GM12878 (cell line): ENCODE results near the gene BPTF. TPM values are rescaled to one million over a fixed set of nuclear protein-coding genes. Genes with fewer than 3 reads are reported as not detected.

Source experiments
- ATAC-seq: fragments of 200-7000 bp; cut with Tn5 transposase; 3 replicates; pipeline ENCODE4 v1.9.1; 2020; ENCODE audit warnings: mild to moderate bottlenecking, moderate library complexity
- BruUV-seq: library from RNA; stranded (reverse); fragments of 400-500 nt; replicated peaks from 2 replicates; lab custom pipeline; 2021; lab: Mats Ljungman, UMichigan
- CTCF ChIA-PET: fragments of 300-600 bp; sonication (Branson Sonifier 250); formaldehyde crosslinking; extraction: SDS; loops from one replicate; lab custom pipeline; 2021; ENCODE audit warnings: inconsistent platforms; lab: Yijun Ruan, JAX
- POLR2A ChIA-PET: fragments of 350-600 bp; formaldehyde crosslinking; extraction: SDS; loops from one replicate; lab custom pipeline; 2021; ENCODE audit warnings: inconsistent platforms; lab: Charles Lee
- RAD21 ChIA-PET: fragments of 300-600 bp; sonication (Branson Sonifier 250); formaldehyde crosslinking; loops from one replicate; lab custom pipeline; 2023; ENCODE audit warnings: antibody characterized with exemption; ENCODE audit not compliant: unreplicated experiment; lab: Charles Lee
- SMC1A ChIA-PET: fragments of 300-600 bp; sonication (Branson Sonifier 250); formaldehyde crosslinking; loops from one replicate; lab custom pipeline; 2023; ENCODE audit not compliant: unreplicated experiment, uncharacterized antibody; lab: Charles Lee
- DNase-seq: peaks from one replicate; pipeline ENCODE4 v3.0.0-alpha.2; 2011; ENCODE audit warnings: low read depth, low spot score
- FAIRE-seq: peaks from 3 replicates; lab custom pipeline; 2011; peaks lifted over from hg19 to GRCh38; lab: Jason Lieb, UNC
- H2AFZ ChIP-seq: 2 replicates; pipeline ENCODE4 v1.6.0; 2011; ENCODE audit warnings: low read depth, low read length, control low read depth; ENCODE audit not compliant: control insufficient read depth
- H3K27ac ChIP-seq: 2 replicates; pipeline ENCODE4 v1.5.1; 2011; ENCODE audit warnings: control low read depth; ENCODE audit not compliant: control insufficient read depth, insufficient read depth
- H3K27me3 ChIP-seq, 2 experiments: replicated peaks in 1 of 2; 2 replicates each; pipeline versions ENCODE4 v1.6.0 to v1.6.1; 2011; ENCODE audit warnings: low read length in 1 of 2; ENCODE audit not compliant: control insufficient read depth in 2 of 2, insufficient read depth in 2 of 2
- H3K36me3 ChIP-seq, 2 experiments: 2 replicates each; pipeline ENCODE4 v1.5.1; 2011; ENCODE audit warnings: low read length in 1 of 2; ENCODE audit not compliant: control insufficient read depth in 2 of 2, insufficient read depth in 2 of 2
- H3K4me1 ChIP-seq: 2 replicates; pipeline ENCODE4 v1.6.1; 2011; ENCODE audit warnings: mild to moderate bottlenecking, low read length, moderate library complexity, mixed read lengths; ENCODE audit not compliant: control insufficient read depth, insufficient read depth
- H3K4me2 ChIP-seq: 2 replicates; pipeline ENCODE4 v1.6.0; 2011; ENCODE audit warnings: control low read depth; ENCODE audit not compliant: control insufficient read depth, insufficient read depth
- H3K4me3 ChIP-seq: fragments of 200-600 bp; sonication (generic); 2 replicates; pipeline ENCODE4 v1.5.1; 2016
- H3K79me2 ChIP-seq: 2 replicates; pipeline ENCODE4 v1.6.0; 2011; ENCODE audit warnings: low read length; ENCODE audit not compliant: control insufficient read depth, insufficient read depth
- H3K9ac ChIP-seq: 2 replicates; pipeline ENCODE4 v1.8.0; 2011; ENCODE audit warnings: low read length, control low read depth, mixed read lengths; ENCODE audit not compliant: control insufficient read depth, insufficient read depth
- H3K9me3 ChIP-seq: replicated peaks from 3 replicates; pipeline ENCODE4 v1.5.1; 2011; ENCODE audit warnings: mild to moderate bottlenecking, low read length; ENCODE audit not compliant: control insufficient read depth, insufficient read depth
- H4K20me1 ChIP-seq: 2 replicates; pipeline ENCODE4 v1.6.0; 2011; ENCODE audit not compliant: control insufficient read depth, insufficient read depth
- BACH1 ChIP-seq: fragments of 450-650 bp; IDR thresholded peaks from 2 replicates; pipeline ENCODE4 v1.6.1; 2017; ENCODE audit warnings: mild to moderate bottlenecking, borderline replicate concordance
- BHLHE40 ChIP-seq, 2 experiments: fragments of 450-650 bp in 1 of 2; IDR thresholded peaks; 2 replicates each; pipeline ENCODE4 v1.6.1; 2011 to 2017; ENCODE audit warnings: low read depth in 2 of 2, borderline replicate concordance in 1 of 2, improper control_type of control experiment in 1 of 2, low read length in 1 of 2, mild to moderate bottlenecking in 1 of 2
- BRCA1 ChIP-seq: IDR thresholded peaks from 2 replicates; pipeline ENCODE4 v1.6.1; 2011; ENCODE audit warnings: low read depth, low read length, improper control_type of control experiment
- HDAC6 ChIP-seq: fragments of 200-600 bp; sonication (generic); IDR thresholded peaks from one replicate; pipeline ENCODE4 v1.8.0; 2017; ENCODE audit warnings: antibody characterized with exemption; ENCODE audit not compliant: unreplicated experiment
- IRF4 ChIP-seq: IDR thresholded peaks from 2 replicates; pipeline ENCODE4 v1.6.1; 2011; ENCODE audit warnings: low read depth, low read length
- SPI1 ChIP-seq: IDR thresholded peaks from 2 replicates; pipeline ENCODE4 v1.6.1; 2011; ENCODE audit warnings: low read depth, mild to moderate bottlenecking, low read length, moderate library complexity, borderline replicate concordance; ENCODE audit not compliant: insufficient read depth
- YBX1 ChIP-seq: fragments of 450-650 bp; IDR thresholded peaks from 2 replicates; pipeline ENCODE4 v1.6.1; 2016; ENCODE audit warnings: antibody characterized with exemption
- ZNF384 ChIP-seq: IDR thresholded peaks from 2 replicates; pipeline ENCODE4 v1.6.1; 2012; ENCODE audit warnings: low read depth, mild to moderate bottlenecking, low read length, improper control_type of control experiment, borderline replicate concordance
- WGBS: methylation state at CpG from one replicate; pipeline ENCODE4 v1.1.6; 2016; ENCODE audit warnings: low lambda C conversion rate; ENCODE audit not compliant: insufficient replicate concordance, insufficient coverage; ENCODE audit errors: missing lambda C conversion rate; 5-methylcytosine and 5-hydroxymethylcytosine counted together
- in situ Hi-C: fragments of 300-500 bp; cut with MboI; formaldehyde crosslinking; loops from 9 replicates; pipeline ENCODE4 v1.14.3; 2018; ENCODE audit warnings: mixed read lengths
- intact Hi-C: fragments of 100-400 bp; cut with micrococcal nuclease; formaldehyde crosslinking; loops from one replicate; pipeline ENCODE4 v1.14.2; 2022; ENCODE audit not compliant: unreplicated experiment
- polyA plus RNA-seq, 11 experiments: library from polyadenylated mRNA; depleted of rRNA in 4 of 11; unstranded in 6 of 11; stranded (reverse) in 5 of 11; fragments of >200 nt; fragmentation: Nextera tagmentation in 4 of 11; fragmentation: Illumina TruSeq in 1 of 11; extraction: Ambion mirVana in 4 of 11; extraction: Trizol in 1 of 11; gene quantifications; 1 replicate in 1 of 11; 2 replicates in 10 of 11; pipeline versions ENCODE4 v1.2.1 to v1.2.3, GENCODE V29; 2011 to 2016; ENCODE audit warnings: inconsistent platforms in 2 of 11, missing spikeins in 2 of 11, low read depth in 1 of 11
- total RNA-seq, 4 experiments: library from RNA; depleted of rRNA in 3 of 4; stranded (reverse); fragments of >200 nt in 3 of 4; fragmentation: Illumina TruSeq in 1 of 4; extraction: Trizol in 1 of 4; gene quantifications; 2 replicates each; pipeline versions ENCODE4 v1.2.1 to v1.2.3, GENCODE V29; 2013 to 2021

BPTF gene
- total and polyA plus RNA-seq, 10 of the 15 experiments (the other 5 are each of a cell fraction or from before 2014, with no cell fraction given): 19.4 to 78.3 (median 44.8) TPM

GRCh38 chr17:67982034-67982640 lies 156.8 kb downstream of the BPTF start:
- no peak overlapping the region for H3K9ac ChIP-seq
- H3K4me1 ChIP-seq: no peaks in the 10 kb centered on the region
- ChIA-PET CTCF (interaction anchor here (2.2 kb wide), 1 partner anchor 18 kb away, joined by 6 read pairs; no protein-coding TSS in a partner anchor), RAD21 (no interaction called here)
- FAIRE-seq (peak; percentile 23), ATAC-seq (no peak)
- BruUV-seq: TSS peak; percentile 59
- no peaks in the 10 kb centered on the region for H3K9me3 ChIP-seq
- TF ChIP-seq BRCA1 (no peak), YBX1 (no peak), ZNF384 (no peak), BACH1 (no peak), IRF4 (no peak), BHLHE40 (IDR thresholded peaks at IDR 0.05; ENCODE audit: borderline replicate concordance in 1 of 2, low read depth in 2 of 2, low read length in 1 of 2) (no peak), HDAC6 (no peak), SPI1 (no peak)
- TF ChIP-seq, all 136 proteins: peak for 0
- Histone ChIP-seq H2AFZ (no peak overlapping the region), H3K27me3 (no peaks in the 10 kb centered on the region), H4K20me1 (no peaks in the 10 kb centered on the region), H3K4me2 (no peak overlapping the region), H3K36me3 (no peaks in the 10 kb centered on the region; a peak in 1 of 4 replicates), H3K4me3 (no peak overlapping the region), H3K79me2 (no peaks in the 10 kb centered on the region), H3K27ac (no peak overlapping the region)
- intact Hi-C loops (no loop called here), in situ Hi-C loops (no loop called here)
- no peak for DNase-seq
- ChIA-PET SMC1A (no interaction called here), POLR2A (no interaction called here)
- WGBS: 91% methylated on average over 9 of the region's 9 CpGs
